Stimulated activated CD4-positive, alpha-beta T cell treated with anti-CD3 and anti-CD28 coated beads, Interleukin-2, amount 100 ng/mL, for 4 hours (primary cell): ENCODE data around the gene LHFPL3.
"Not testable (repeated sequence)": the region's sequence is repeated elsewhere in the genome, so short reads cannot be mapped to it uniquely, and the experiment has no call there.

Experiments
- DNase-seq: peaks from one replicate; pipeline ENCODE4 v3.0.0-alpha.2; 2020; ENCODE audit warnings: low read depth

LHFPL3 gene

GRCh38 chr7:104695563-104695962 lies 367.2 kb downstream of the LHFPL3 start:
- DNase-seq, result no peak

- DNase-seq, result no peak
Observed at GRCh38 chr7:104700336-104700735, 371.9 kb downstream of the LHFPL3 start.

- DNase-seq, result not testable (repeated sequence)
Observed at GRCh38 chr7:104721027-104721426, 392.6 kb downstream of the LHFPL3 start.

- no peak for DNase-seq
Observed at GRCh38 chr7:104723001-104723400, 394.6 kb downstream of the LHFPL3 start.

GRCh38 chr7:104758504-104758903 lies 430.1 kb downstream of the LHFPL3 start:
- DNase-seq, result no peak

GRCh38 chr7:104761892-104762291 lies 433.5 kb downstream of the LHFPL3 start:
- DNase-seq, result no peak

GRCh38 chr7:104767113-104767512 lies 438.7 kb downstream of the LHFPL3 start:
- no peak for DNase-seq

GRCh38 chr7:104767826-104768536 lies 439.6 kb downstream of the LHFPL3 start:
- no peak for DNase-seq

- no peak for DNase-seq
Observed at GRCh38 chr7:104772405-104773345, 444.3 kb downstream of the LHFPL3 start.

GRCh38 chr7:104773796-104774195 lies 445.4 kb downstream of the LHFPL3 start:
- no peak for DNase-seq

GRCh38 chr7:104775531-104775930 lies 447.1 kb downstream of the LHFPL3 start:
- no peak for DNase-seq

GRCh38 chr7:104777301-104777800 lies 448.9 kb downstream of the LHFPL3 start:
- no peak for DNase-seq

GRCh38 chr7:104779888-104780287 lies 451.5 kb downstream of the LHFPL3 start:
- no peak for DNase-seq

GRCh38 chr7:104784686-104785085 lies 456.3 kb downstream of the LHFPL3 start:
- DNase-seq, result no peak

GRCh38 chr7:104789780-104790179 lies 461.4 kb downstream of the LHFPL3 start:
- no peak for DNase-seq

GRCh38 chr7:104790440-104790839 lies 462.0 kb downstream of the LHFPL3 start:
- DNase-seq, result no peak

- DNase-seq, result no peak
Observed at GRCh38 chr7:104791080-104791479, 462.7 kb downstream of the LHFPL3 start.

- DNase-seq, result no peak
Observed at GRCh38 chr7:104793066-104793465, 464.7 kb downstream of the LHFPL3 start.

GRCh38 chr7:104794154-104794553 lies 465.8 kb downstream of the LHFPL3 start:
- DNase-seq, result no peak

- DNase-seq, result no peak
Observed at GRCh38 chr7:104794589-104794988, 466.2 kb downstream of the LHFPL3 start.

GRCh38 chr7:104795086-104795485 lies 466.7 kb downstream of the LHFPL3 start:
- DNase-seq, result no peak

GRCh38 chr7:104795616-104796398 lies 467.4 kb downstream of the LHFPL3 start:
- DNase-seq, result no peak
